Mucosa of rectum (tissue), 2 donors: ENCODE measurements around the gene MSX1.
A peak's percentile ranks its signal among the peaks of the same experiment; 100 is the strongest.

Experiments used
- H3K27ac ChIP-seq, 2 donors: one replicate each; pipeline ENCODE4 v1.7.0; 2013; ENCODE audit warnings: inconsistent platforms in 2 of 2, low read depth in 2 of 2, low read length in 2 of 2
- H3K27me3 ChIP-seq, 2 donors: one replicate each; pipeline ENCODE4 v1.7.0; 2013; ENCODE audit warnings: low read length in 2 of 2; ENCODE audit not compliant: control insufficient read depth in 2 of 2, insufficient read depth in 2 of 2
- H3K36me3 ChIP-seq, 2 donors: one replicate each; pipeline ENCODE4 v1.7.0; 2013; ENCODE audit warnings: low read length in 2 of 2; ENCODE audit not compliant: control insufficient read depth in 2 of 2, insufficient read depth in 2 of 2
- H3K4me1 ChIP-seq, 2 donors: one replicate each; pipeline ENCODE4 v1.7.0; 2013; ENCODE audit warnings: low read length in 2 of 2, mild to moderate bottlenecking in 1 of 2; ENCODE audit not compliant: control insufficient read depth in 2 of 2, insufficient read depth in 2 of 2
- H3K4me3 ChIP-seq, 2 donors: one replicate each; pipeline ENCODE4 v1.7.0; 2013; ENCODE audit warnings: low read length in 2 of 2
- H3K9ac ChIP-seq, 2 donors: one replicate each; pipeline ENCODE4 v1.7.0; 2013; ENCODE audit warnings: low read length in 2 of 2, low read depth in 1 of 2, mild to moderate bottlenecking in 1 of 2
- H3K9me3 ChIP-seq, 2 donors: one replicate each; pipeline ENCODE4 v1.7.0; 2013; ENCODE audit warnings: low read length in 2 of 2; ENCODE audit not compliant: control insufficient read depth in 2 of 2
- donor health status: healthy.
- donor health status: Normal muscosa, but diverticular disease.

The MSX1 gene

DNA sequence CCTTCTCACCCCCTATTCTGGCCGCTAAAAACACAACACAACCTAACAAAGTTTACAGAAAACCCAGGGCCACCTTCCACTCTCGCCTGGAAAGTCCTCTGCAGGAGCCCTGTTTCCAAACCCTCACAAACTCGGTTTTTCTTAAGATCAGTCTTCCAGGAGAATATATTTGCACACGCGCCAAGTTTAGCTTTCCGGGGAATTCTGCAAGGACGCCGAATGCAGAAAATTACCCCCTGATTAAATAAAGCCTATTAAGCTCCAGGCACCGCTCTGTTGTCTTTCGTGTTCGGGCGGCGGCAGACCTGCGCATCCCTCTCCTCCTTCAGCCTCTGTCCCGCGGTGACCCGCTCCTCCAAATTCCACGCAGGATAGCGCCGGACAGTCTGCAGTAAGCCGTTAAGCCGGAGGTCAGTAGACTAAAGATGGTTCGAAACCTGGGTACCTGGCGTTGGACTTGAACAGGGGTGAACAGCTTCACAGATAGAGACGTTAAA, 5.0 kb downstream of the MSX1 start:
- H3K27me3 ChIP-seq: peaks cover 72 to 75% of the 10 kb centered on the region in 2 donors
- H3K9ac ChIP-seq: no peak overlapping the region
- peaks cover 5 to 18% of the 10 kb centered on the region in 2 donors for H3K4me1 ChIP-seq
- H3K36me3 ChIP-seq: no peaks in the 10 kb centered on the region
- H3K4me3 ChIP-seq: no peak overlapping the region
- no peak overlapping the region for H3K27ac ChIP-seq
- H3K9me3 ChIP-seq: no peaks in the 10 kb centered on the region

DNA sequence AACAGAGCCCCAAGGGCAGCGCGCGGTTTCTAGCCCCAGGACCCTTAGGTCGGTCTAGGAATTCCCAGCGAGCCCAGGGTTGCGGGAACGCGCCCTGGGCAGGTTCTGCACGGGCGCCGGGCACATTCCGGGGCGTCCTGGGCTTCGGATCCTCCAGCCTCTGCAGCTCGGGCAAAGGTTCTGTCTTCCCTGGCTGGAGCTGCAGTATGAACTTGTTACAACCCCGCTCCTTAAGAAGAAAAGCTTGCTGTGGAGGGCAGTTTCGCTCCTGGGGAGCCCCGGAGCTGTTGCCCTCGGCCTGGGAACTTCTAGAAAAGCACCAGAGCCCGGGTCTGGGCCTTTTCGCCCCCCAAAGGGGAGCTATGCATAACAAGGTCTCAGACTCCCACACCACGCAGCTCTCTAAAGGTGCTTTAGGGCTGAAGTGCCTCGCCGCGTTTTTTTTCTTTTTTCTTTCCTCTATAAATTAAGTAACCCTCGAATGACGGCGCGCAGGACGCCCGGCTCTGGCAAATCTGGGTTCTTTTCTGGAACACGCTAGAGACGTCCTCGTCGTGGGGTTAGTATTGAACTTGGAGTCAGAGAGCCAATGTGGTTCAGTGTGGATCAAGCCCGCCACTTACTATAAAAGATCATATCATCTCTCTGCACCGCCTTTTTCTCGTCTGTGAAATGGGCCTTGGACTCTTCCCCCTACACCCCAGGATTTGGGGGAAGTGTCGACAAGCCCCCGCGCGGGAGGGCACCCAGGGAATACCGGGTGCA, 5.7 kb downstream of the MSX1 start:
- Histone ChIP-seq H3K36me3 (no peaks in the 10 kb centered on the region), H3K4me1 (peaks cover 3 to 13% of the 10 kb centered on the region in 2 donors), H3K27me3 (peaks cover 78 to 81% of the 10 kb centered on the region in 2 donors), H3K27ac (no peak overlapping the region), H3K9ac (no peak overlapping the region), H3K4me3 (no peak overlapping the region), H3K9me3 (no peaks in the 10 kb centered on the region)

DNA sequence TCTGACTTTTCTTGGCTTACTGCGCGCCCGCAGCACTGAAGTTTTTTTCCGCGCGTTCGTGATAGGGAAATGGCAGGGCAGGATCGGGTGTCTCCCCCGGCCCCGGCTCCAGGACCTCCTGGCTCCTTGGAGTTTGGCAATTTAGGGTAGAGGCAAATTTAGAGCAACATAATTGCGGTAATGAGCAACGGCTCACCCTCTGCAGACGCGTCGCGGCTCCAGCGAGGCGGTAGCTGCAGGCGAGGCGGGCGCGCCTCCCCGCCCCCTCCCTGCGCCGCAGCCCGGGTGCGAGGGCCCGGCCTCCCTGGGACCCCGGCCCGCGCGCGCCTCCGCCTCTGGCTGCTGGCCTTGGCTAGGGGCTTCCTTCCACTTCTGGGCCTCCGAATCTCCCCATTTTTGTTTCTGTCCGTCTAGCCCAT, 6.2 kb downstream of the MSX1 start:
- Histone ChIP-seq H3K36me3 (no peaks in the 10 kb centered on the region), H3K27ac (no peak overlapping the region), H3K9me3 (no peaks in the 10 kb centered on the region), H3K9ac (no peak overlapping the region), H3K4me3 (peak overlapping the region in 1 of 2 donors; percentile 37), H3K4me1 (peaks cover 0 to 8% of the 10 kb centered on the region in 2 donors), H3K27me3 (peaks cover 78 to 82% of the 10 kb centered on the region in 2 donors)

DNA sequence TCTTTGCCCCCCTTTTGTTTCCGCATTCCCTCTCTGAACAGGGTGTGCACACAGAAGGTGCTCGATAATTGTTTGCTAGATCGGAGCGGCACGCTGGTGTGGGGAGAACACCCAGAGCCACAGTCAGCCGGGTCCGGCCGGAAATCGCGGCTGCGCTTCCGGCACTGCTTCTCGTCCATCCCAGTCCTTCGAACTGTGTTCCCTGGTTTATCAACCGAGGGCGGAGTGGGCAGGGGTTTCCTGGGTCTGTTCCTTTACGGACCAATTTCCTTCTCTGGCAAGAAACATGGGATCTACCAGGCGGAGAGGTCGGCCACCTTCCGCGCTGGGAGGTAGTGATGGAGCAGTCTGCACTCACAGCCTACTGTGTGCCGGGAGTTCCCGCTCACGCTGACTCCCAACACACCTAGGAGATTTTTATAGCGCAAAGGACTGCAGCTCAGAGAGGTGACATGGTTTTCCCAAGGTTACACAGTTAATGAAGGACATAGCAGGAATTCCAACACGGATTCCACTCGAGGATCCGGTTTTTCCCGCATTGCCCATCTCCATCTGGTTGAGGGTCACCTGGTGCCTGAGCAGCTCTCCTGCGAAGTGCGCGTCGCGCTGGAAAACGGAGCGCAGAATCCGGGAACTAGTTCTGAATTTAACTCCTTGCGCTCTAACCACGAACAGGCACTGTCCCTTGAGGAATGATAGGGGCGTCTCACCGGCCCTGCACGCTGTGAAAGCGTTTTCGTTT, 6.8 kb downstream of the MSX1 start:
- Histone ChIP-seq H3K4me1 (peaks cover 0 to 6% of the 10 kb centered on the region in 2 donors), H3K27me3 (peaks cover 75 to 82% of the 10 kb centered on the region in 2 donors), H3K9ac (no peak overlapping the region), H3K4me3 (peak overlapping the region; percentile 0 to 37), H3K27ac (no peak overlapping the region), H3K36me3 (no peaks in the 10 kb centered on the region), H3K9me3 (no peaks in the 10 kb centered on the region)

GRCh38 chr4:4866866-4867374, 7.5 kb downstream of the MSX1 start:
- H3K9me3 ChIP-seq: no peaks in the 10 kb centered on the region
- peaks cover 75 to 82% of the 10 kb centered on the region in 2 donors for H3K27me3 ChIP-seq
- no peaks in the 10 kb centered on the region for H3K36me3 ChIP-seq
- no peak overlapping the region for H3K27ac ChIP-seq
- H3K4me3 ChIP-seq: peak overlapping the region; percentile 0 to 20
- peaks cover 0 to 6% of the 10 kb centered on the region in 2 donors for H3K4me1 ChIP-seq
- no peak overlapping the region for H3K9ac ChIP-seq

DNA sequence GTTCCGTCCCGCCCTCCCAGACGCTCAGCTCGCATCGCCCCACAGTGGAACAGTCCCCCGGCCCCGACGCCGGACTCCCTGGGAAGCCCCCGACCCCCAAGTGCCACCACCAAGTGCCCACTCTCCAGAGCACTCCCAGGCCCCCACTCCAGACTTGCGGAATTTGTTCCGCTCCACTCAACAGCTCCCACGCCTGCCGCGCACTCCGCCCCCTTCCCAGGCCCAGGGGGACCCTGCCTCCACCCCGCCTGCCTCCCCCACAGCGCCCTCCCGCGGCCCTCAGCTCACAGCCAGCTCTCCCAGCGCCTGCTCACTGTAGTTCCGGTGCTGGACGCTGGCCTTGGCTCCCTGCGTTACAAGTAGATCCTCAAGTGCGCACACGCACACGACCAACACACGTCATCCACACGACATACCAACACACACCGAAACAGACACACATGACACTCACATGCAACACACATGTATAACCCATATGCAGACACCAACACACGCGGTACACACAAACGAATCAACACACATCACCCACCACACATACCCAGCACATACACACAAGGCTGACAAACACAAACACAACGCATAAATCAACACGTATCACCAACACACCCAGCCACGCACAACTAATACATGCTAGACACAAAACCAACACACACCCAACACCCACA, 8.0 kb downstream of the MSX1 start:
- Histone ChIP-seq H3K4me3 (no peak overlapping the region), H3K36me3 (no peaks in the 10 kb centered on the region), H3K9me3 (no peaks in the 10 kb centered on the region), H3K27me3 (peaks cover 75 to 82% of the 10 kb centered on the region in 2 donors), H3K27ac (no peak overlapping the region), H3K4me1 (peaks cover 0 to 6% of the 10 kb centered on the region in 2 donors), H3K9ac (no peak overlapping the region)

DNA sequence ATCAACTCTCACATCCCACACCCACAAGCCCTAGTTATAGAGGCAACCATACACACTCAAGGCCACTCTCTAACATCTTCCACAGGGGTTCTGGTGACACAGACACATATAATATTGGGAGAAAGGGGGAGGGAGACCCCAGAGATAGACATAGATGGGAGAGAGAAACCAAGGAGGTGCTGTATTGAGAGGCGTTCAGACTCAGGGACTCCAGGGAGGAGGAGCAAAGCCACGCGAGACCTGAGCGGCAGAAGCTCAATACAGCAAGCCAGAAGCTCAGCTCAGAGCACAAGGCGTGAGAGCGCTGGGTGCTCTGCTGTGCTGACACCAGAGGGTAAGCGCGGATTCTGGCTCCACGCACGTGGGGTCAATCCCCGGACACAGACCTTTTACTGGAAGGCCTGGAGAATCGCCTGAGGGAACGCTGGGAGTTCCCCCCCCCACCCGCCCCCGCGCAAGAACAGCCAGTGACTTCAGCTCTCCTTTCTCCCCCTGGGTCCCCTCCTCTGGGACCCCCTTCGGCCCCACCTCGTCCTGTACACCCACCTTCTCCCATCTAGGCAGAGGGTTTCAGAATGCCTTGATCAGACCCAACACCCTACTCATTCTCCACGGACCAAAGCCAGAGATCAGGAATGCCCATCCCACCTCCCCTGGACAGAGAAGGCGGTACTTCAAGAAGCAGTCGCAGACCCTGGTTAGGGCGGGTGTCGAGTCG, 8.7 kb downstream of the MSX1 start:
- H3K27ac ChIP-seq: no peak overlapping the region
- H3K4me1 ChIP-seq: peaks cover 0 to 6% of the 10 kb centered on the region in 2 donors
- peaks cover 75 to 82% of the 10 kb centered on the region in 2 donors for H3K27me3 ChIP-seq
- H3K36me3 ChIP-seq: no peaks in the 10 kb centered on the region
- no peak overlapping the region for H3K9ac ChIP-seq
- no peaks in the 10 kb centered on the region for H3K9me3 ChIP-seq
- no peak overlapping the region for H3K4me3 ChIP-seq

DNA sequence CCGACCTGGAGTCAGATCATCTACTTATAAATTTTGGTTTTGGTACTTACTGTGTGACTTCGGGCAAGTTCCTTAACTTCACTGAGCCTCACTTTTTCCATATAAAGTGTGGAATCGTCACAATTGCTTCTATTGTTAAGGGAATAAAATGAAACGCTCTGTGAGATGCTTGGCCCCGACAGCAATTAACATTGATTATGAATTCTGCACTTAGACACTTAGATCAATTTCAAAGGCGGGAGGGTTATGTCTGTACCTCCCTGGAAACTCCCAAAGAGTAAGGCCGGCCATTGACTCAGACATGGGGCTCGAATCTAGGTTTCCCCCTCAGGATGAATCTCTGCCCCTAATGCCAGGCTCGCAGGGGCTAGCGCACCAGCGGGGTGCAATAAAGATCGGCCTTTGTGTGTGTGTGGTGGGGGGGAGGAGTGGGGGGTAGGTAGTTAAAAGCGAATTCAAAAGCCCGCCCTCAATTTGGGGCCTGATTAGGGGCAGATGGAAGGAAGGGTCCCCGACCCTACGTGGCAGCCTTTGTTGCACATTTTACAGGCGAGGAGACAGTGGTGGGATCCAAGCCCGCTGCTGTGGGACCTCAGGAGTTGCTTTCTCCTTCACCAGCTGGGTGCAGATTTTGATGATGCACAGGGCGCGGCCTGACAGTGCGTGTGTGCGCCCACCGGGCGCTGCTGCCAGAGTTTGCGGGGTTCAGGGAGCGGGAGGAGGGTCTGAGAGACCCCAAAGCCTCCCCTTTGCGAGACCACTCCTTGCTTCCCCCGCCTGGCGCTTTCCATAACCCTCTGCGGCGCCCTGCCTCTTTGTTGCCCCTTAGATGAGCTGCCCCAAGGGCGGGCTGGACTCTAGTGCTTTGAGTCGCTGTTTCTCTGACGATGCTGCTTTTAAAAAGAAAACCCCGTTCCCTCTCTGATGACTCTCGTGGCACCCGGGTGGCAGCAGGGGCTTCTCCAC, 9.6 kb downstream of the MSX1 start:
- Histone ChIP-seq H3K4me3 (no peak overlapping the region), H3K9ac (no peak overlapping the region), H3K9me3 (no peaks in the 10 kb centered on the region), H3K4me1 (peaks cover 0 to 6% of the 10 kb centered on the region in 2 donors), H3K27me3 (peaks cover 75 to 88% of the 10 kb centered on the region in 2 donors), H3K27ac (no peak overlapping the region), H3K36me3 (no peaks in the 10 kb centered on the region)
